Fibroblast of skin of right biceps (primary cell): ENCODE results near the gene TAF6.
"Not testable (repeated sequence)": the region's sequence is repeated elsewhere in the genome, so short reads cannot be mapped to it uniquely, and the experiment has no call there.

Experiments used
- DNase-seq: peaks from one replicate; pipeline ENCODE4 v3.0.0-alpha.2; 2013

The TAF6 gene

DNA sequence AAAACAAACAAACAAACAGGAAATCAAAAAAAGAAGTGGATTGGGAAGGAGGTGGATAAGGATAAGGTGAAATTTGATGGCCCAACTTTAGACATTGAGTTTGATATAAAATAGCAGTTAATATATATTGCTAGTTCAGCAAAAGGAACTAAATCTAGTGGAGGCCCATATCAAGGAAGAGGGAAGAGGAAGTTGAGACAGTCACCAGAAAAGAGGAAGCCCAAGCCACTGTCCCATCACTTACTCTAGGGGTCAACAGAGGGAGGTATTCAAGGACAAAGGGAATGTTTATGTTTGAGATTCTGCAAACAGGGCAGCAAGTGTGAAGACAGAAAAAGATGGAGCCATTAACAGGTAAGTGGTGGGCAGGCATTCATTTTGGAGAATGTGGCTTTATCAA, 33.2 kb upstream of the TAF6 start:
- DNase-seq = no peak

DNA sequence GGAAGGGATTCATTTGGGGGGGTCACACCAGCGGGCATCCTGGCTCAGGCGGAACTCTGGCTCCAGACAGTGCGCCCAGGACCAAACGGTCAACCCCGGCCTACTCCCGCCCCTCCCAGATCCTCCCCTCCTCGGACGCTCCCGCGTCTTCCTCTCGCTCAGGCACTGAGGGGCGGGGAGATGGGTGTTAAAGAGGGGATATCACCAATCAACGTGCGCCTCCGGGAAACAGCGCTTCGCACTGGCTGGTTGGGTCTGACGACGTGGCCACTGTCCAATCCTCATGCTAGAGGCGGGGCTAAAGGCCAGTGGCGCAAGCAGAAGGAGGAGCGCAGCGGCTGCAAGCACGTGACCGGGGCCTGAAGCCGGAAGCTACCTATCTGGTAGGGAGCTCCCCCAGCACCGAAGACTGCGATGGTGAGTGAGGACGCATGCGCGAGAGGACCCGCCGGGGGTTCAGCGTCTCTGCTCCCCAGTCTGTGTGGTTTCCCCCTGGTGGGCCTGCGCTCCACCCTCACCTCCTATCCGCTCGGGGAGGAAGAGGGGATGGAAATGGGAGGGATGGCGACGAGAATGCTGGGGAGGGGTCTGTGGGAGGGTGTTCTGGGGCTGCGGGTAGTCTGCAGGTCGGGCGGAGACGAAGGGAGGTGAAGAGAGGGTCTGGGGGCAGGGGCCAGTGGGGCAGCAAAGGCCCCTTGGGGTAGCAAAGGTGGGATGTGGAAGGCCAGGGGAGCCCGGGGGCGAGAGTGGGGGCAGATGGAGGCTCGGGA, 29.6 kb upstream of the TAF6 start, which contains the start of gene LAMTOR4:
TSS of gene LAMTOR4 (plus strand) at position 360 of the 770 bp plus-strand sequence. CDS start at position 415, 55 bp downstream.
- peak; percentile 99 for DNase-seq

DNA sequence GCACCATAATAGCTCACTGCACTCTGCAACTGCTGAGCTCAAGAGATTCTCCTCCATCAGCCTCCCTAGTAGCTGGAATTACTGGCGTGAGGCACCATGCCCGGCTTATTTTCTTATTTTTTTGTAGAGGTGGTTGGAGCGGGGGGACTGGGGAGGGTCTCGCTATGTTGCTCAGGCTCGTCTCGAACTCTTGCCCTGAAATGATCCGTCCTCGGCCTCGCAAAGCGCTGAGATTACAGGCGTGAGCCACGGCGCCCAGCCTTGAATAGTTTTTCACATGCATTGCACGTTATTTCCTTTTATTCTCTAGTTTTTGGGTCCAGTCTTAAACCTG, 29.0 kb upstream of the TAF6 start:
- no peak for DNase-seq

DNA sequence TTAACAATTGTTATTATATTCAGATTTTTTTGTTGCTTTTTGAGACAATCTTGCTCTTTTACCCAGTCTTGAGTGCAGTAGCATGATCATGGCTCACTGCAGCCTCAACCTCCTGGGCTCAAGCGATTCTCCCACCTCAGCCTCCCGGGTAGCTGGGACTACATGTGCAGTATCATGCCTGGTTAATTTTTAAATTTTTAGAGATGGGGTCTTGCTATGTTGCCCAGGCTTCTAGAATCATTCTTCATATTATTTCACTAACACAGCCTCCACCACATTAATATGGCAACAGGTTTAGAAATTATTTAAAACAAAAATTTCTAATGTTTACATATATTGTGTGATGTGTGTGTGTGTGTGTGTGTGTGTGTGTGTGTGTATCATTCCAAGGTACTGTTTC, 28.1 kb upstream of the TAF6 start:
- DNase-seq = no peak

DNA sequence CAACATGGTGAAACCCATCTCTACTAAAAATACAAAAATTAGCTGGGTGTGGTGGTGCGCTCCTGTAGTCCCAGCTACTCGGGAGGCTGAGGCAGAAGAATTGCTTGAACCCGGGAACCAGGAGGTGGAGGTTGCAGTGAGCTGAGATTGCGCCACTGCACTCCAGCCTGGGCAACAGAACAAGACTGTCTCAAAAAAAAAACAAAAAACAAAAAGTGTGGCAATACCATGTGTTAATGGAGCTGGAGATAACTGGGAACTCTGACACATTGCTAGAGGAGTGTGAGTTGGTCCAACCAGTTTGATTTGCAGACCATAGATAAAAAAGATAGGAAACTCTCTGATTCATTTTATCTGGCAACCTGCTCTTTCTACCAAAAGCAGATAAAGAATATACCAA, 27.2 kb upstream of the TAF6 start:
- DNase-seq = not testable (repeated sequence)

DNA sequence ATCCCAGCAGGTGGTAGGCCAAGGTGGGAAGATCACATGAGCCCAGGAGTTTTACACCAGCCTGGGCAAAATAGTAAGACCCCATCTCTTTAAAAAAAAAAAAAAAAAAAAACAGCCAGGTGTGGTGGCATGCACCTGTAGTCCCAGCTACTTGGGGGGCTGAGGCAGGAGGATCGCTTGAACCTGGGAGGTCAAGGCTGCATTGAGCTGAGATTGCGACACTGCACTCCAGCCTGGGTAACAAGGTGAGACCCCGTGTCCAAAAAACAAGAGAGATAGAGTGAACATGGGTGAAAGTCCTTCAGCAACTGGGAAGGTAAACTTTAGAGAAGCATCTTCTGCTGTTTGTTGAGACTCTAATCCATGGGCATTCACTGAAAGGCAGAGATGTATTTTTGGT, 23.3 kb upstream of the TAF6 start:
- DNase-seq = no peak

DNA sequence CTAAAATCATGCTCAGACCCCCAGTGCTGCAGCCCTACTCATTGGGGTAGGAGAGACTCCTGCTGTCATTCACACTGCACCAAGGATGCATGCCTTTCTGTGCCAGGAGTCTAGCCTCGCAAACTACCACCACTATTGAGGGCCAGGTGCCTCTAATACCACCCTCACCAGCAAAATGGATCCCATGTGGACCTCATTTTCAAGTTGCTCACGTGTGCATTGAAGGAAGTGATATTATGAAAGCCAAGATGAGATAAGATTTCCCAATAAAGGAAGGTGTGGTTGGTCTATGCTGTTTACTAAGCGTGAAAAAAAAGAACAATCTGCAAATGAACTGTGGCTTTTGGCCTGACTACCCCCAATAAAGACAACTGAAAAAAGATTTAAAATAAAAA, 22.4 kb upstream of the TAF6 start:
- no peak for DNase-seq

DNA sequence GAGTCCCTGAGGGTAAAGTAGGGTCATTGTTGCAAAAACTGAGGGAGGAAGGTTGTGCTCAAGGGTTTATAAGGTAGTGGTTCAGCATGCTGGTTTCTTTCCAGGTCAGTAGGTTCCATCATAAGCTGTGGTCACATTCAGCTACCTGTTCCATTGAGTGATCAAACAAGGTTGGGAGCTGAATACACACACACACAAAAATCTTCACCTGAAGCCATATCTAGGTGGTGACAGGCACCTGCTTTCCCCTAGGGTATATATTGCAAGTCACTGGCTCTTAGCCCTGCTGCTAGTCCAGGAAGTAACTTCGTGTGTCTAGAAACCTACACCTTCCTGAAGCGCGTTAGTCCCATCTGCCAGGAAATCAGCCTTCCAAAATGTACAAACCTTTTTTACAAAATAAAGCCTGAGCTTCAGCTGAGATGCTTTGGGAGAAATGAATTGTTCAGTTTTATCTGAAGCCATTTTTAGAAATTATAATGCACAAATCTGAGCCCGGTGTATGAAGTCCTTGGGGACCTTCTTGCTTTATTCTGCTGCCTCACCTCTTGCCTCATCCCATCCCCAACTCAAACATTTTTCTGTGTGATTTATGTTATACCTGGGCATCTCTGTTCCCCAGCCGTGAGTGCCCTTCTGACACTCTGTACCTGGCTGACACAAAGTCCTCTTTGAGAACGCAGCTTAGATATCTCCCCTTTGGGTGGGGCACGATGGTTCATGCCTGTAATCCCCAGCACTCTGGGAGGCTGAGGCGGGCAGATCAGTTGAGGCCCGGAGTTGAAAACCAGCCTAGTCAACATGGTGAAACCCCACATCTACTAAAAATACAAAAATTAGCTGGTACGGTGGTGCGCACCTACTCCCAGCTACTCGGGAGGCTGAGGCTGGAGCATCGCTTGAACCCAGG, 18.9 kb upstream of the TAF6 start:
- DNase-seq = no peak

DNA sequence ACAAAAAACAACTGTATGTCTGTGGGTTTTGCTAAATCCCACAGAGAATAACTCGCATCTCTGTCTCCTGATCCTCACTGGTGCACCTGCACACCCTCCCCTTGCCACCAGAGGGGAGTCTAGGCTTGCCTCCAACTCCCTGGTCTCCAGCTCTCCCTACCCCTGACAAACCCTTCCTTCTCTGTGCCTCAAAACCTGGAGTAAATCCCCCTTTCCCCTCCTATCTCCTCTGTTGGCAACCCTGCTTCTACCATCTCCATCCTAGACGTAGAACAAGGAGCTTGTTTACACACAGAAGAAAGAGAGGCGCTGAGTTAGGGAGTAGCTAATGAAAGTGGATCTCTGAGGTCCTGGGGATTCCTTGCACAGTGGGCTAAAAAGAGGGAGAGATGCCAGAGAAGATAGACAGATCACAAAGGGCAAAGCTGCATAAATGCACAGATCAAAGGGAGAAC, 13.6 kb upstream of the TAF6 start:
- peak; percentile 53 for DNase-seq

DNA sequence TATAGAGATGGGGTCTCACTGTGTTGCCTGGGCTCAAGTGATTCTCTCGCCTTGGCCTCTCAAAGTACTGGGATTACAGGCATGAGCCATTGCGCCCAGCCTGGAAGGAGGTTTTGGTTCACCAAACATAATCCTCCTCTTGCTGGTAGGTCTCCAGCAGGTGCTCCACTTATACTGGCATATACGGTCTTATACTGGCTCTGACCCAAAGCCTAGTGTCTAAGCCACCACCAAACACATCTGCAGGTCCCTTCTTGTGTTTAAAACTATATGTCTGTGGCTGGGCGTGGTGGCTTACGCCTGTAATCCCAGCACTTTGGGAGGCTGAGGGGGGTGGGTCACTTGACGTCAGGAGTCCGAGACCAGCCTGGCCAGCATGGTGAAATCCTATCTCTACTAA, 13.0 kb upstream of the TAF6 start:
- no peak for DNase-seq

DNA sequence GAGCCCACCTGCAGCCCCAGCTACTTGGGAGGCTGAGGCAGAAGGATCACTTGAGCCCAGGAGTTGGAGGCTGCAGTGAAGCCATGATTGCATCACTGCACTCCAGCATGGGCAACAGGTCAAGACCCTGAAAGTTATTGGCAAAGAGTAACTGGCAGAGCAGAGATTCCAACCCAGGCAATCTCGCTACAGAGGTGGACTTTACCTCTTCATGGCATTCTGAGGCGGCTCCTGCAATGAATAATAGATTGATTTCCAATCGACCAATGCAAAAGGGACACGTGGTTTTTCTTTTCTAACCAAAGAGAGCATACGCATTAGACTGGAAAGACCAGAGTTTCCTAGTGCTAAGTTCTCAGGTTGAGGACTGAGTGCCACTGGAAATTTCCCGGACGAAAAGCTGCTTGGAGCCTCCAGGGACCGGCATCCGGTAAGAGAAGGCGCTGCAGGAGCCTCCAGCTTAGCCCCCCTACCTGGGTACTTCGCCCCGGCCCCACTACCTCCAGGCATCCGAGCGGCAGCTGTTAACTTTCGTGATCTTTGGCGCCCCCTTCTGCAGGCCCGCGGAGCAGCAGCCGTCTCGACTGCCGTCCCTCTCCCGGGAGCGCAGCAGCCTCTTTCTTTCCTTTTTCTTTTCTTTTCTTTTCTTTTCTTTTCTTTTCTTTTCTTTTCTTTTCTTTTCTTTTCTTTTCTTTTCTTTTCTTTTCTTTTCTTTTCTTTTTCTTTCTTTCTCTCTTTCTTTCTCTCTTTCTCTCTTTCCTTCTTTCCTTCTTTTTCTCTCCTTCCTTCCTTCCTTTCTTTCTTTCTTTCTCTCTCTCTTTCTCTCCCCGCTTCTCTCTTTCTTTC, 11.7 kb upstream of the TAF6 start:
- peak; percentile 46 for DNase-seq

DNA sequence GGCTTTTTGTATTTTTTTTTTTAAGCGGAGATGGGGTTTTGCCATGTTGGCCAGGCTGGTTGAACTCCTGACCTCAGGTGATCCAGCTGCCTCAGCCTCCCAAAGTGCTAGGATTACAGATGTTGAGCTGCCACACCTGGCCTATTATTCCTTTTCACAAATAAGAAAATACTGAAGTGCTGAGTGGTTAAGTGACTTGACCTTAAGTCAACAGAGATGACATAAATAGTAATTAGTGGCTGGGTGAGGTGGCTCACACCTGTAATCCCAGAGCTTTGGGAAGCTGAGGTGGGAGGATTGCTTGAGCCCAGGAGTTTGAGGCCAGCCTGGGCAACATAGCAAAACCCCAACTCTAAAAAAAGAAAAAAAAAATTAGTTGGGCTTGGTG, 11.1 kb upstream of the TAF6 start:
- not testable (repeated sequence) for DNase-seq

DNA sequence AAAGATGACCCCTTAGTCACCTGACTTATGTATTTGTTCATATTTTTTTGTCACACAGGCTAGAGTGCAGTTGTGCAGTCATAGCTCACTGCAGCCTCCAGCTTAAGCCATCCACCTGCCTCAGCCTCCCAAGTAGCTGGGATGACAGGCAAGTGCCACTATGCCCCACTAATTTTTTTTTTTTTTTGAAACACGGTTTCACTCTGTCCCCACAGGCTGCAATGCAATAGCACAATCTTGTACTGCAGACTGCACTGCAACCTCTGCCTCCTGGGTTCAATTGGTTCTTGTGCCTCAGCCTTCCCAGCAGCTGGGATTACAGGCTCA, 9.4 kb upstream of the TAF6 start:
- DNase-seq = no peak

DNA sequence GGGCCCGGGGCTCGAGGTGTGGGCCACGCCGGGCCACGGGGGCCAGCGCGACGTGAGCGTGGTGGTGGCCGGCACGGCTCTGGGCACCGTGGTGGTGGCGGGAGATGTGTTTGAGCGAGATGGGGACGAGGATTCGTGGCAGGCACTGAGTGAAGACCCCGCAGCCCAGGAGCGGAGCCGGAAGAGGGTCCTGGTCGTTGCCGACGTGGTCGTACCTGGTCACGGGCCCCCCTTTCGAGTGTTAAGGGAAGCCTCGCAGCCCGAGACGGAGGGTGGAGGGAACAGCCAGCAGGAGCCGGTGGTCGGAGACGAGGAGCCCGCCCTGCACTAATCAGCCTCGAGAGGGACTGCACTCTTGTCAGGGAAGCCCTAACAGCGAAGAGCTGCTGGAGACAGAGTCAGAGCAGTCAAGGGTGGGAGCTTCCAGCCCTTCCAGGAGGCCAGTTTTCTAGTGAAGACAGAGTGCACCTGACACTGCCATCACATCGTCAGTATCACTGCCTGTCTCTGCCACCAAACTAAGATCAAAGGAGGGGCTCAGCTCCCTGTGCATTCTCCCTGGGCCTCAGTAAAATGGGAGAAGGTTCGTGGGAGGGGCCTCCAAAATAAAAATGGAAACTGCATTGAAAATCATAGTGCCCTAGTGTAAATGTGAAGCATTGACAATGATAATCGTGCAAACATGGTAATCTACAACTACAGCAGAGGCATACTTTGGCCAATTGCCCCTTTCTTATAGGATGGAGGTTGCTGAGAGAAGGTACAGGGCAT, 8.9 kb upstream of the TAF6 start:
- DNase-seq = peak; percentile 28

DNA sequence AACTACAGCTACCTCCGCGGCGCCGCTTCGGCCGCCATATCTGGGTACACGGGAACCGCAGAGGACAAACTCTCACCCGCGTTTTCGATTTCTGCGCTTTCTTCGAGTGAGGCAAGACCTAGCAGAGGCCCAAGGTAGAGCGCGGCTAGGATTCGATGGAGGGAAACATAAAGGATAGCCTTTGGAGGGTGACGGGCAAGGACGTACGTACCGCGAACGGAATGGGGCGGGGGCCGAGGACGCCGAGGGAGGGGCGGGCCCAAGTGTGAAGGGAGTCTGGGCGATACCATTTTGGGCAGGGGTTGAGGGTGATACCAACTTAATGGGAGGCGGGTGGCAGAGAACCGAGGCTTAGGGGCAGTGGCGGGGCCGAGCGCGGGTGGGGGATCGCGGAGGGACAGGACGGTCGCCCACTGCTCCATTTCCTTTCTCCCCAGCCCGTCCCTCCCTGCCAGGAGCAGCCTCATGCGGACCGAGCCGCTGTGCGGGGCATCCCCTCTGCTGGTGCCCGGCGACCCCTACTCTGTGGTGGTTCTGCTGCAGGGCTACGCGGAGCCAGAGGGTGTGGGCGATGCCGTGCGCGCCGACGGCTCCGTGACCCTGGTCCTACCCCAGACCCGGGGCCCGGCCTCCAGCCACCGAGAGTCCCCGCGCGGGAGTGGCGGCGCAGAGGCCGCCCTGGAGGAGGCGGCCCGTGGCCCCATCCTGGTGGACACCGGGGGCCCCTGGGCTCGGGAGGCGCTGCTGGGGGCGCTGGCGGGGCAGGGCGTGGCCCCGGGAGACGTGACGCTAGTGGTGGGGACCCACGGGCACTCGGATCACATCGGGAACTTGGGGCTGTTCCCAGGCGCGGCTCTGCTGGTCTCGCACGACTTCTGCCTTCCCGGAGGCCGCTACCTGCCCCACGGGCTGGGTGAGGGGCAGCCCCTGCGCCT, 8.0 kb upstream of the TAF6 start, which contains the start of gene MBLAC1:
TSS of gene MBLAC1 (plus strand) at position 37 of the 935 bp plus-strand sequence. CDS start at position 466, 429 bp downstream.
- peak; percentile 94 for DNase-seq

DNA sequence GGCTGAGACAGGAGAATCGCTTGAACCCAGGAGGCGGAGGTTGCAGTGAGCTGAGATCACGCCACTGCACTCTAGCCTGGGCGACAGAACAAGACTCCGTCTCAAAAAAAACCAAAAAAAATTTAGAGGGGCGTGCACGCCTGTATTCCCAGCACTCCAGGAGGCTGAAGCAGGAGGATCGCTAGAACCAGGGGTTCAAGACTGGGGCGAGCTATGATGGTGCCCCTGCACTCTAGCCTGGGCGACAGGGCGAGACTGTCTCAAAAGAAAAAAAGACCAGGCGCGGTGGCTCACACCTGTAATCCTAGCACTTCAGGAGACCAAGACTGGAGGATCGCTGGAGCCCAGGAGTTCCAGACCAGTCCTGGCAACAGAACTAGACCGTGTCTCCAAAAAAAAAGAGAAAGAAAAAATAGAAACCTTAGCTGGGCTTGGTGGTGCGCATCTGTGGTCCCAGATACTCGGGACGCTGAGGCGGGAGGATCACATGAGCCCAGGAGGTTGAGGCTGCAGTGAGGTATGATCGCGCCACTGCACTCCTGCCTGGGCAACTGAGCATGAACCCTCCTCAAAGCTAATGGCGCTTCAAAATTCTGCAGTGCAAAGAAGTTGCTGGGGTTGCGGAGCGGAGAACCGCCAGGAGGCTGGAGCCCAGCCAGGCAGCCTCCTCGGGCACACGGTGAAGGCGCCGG, 7.2 kb upstream of the TAF6 start:
- DNase-seq = no peak

DNA sequence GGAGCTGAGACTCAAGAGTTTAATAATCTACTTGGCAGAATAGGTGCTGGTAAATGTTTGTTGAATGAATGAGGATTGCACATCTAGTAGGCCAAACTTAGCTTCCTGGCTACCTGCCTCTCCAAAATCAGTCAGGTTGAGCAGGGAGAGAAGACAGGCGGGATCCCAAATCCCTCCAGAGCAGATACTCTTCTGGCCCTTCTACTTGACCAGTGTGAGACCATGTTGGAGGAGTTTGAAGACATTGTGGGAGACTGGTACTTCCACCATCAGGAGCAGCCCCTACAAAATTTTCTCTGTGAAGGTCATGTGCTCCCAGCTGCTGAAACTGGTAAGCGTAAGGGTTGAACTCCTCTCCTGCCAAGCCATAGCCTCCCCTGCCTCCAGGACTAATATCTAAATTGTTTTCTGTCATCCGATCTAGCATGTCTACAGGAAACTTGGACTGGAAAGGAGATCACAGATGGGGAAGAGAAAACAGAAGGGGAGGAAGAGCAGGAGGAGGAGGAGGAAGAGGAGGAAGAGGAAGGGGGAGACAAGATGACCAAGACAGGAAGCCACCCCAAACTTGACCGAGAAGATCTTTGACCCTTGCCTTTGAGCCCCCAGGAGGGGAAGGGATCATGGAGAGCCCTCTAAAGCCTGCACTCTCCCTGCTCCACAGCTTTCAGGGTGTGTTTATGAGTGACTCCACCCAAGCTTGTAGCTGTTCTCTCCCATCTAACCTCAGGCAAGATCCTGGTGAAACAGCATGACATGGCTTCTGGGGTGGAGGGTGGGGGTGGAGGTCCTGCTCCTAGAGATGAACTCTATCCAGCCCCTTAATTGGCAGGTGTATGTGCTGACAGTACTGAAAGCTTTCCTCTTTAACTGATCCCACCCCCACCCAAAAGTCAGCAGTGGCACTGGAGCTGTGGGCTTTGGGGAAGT, 5.4 kb upstream of the TAF6 start:
- no peak for DNase-seq

DNA sequence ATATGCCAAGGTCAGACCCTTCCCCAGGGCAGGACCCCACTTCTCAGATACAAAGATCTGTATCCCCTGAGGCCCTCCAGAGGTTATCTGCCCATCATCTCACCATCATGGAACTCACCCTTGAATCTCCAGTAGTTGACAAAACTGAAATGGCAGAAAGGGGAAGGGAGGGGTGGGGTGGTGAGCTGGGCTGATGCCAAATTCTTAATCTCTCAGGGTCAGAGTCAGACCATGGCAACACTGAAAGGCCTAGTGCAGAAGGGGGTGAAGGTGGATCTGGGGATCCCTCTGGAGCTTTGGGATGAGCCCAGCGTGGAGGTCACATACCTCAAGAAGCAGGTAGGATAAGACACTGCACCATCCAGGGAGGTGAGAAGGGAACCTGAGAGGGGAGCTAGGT, 3.4 kb upstream of the TAF6 start:
- no peak for DNase-seq

DNA sequence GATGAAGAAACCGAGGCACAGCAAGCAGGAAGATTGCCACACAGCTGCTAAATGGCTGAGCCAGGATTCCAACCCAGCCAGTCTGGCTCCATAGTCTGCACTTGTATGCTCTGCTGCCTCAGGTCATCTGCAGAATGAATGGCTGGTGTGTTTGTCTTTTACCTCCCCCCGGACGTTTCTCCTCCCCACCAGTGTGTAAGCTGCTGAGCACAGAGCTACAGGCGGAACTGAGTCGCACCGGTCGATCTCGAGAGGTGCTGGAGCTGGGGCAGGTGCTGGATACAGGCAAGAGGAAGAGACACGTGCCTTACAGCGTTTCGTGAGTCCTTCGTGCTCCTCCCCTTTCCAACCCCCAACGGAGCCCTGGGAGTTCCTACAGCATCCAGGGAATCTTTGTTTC, 2.9 kb upstream of the TAF6 start:
- DNase-seq = no peak

DNA sequence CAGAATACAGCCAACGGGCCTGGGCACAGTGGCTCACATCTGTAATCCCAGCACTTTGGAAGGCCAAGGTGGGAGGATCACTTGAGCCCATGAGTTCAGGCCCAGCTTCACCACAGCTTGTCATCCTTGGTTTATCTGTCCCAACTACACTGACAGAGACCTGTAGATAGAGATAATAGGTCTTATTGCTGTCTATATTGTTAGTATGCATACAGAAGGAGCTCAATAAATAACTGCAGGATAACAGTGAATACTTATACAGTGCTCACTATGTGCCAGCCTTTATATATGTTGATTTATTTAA, 1.5 kb upstream of the TAF6 start:
- DNase-seq = no peak
